ENCODE results near the gene CCDC187.
A peak's percentile ranks its signal among the peaks of the same experiment; 100 is the strongest.
"Not testable (repeated sequence)": the region's sequence is repeated elsewhere in the genome, so short reads cannot be mapped to it uniquely, and the experiment has no call there.

CCDC187 gene

DNA sequence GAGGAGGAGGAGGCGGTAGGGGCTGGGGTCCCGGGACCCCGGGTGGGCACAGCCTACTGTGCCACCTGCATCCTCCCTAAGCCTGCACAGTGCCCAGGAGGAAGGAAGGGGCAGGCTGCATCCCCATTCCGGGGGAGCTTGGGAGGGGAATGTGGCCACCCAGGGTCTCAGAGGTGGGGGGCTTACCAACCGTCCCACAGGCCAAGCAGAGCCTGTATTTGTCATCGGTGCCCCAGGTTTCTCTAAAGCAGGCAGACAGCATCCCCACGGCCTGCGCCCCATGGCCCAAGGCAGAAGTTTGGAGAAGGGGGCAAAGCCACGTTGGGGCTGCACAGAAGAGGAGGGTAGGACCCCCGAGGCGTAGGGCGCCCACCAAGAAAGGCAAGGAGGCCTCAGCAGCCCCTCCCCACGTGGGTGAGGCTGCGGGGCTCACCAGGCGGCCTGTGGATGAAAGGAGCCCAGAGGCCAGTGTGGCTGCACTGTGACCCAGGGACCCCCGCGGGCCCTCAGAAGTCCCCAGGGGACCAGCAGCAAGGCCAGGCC is 22.9 kb upstream of the CCDC187 start:
- DNase-seq = no peak

DNA sequence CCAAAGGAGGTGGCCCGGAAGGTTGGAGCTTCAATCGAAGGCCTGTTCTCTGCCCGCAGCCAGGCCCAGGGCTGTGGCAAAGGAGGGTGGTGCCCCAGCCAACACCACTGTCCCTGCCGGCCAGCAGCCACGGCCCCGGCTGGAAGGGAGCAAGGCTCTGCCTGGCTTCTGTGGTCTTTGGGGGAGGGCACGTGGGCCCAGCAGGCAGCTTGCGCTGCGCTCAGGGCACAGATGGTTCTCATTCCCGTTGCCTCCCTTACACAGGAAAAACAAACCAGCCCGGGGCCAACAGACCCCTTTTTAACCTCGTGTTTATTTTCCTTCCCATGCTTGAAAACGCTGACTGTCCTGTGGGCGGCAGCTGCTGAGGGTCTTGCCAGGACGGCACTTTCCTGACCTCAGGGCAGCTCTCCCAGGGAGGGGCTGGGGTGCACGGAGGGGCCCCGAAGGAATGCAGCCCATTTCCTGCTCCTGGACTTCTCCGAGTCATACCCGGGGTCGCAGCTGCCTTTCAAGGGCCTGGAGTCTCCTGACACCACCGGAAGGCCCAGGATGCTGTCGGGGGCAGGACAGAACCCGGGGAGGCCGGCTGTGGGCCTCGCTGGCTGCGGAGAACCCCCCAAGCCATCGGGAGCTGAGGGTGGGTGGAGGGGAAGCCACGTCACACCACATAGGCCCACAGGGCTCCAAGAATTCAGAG is 22.3 kb upstream of the CCDC187 start:
- no peak for DNase-seq

DNA sequence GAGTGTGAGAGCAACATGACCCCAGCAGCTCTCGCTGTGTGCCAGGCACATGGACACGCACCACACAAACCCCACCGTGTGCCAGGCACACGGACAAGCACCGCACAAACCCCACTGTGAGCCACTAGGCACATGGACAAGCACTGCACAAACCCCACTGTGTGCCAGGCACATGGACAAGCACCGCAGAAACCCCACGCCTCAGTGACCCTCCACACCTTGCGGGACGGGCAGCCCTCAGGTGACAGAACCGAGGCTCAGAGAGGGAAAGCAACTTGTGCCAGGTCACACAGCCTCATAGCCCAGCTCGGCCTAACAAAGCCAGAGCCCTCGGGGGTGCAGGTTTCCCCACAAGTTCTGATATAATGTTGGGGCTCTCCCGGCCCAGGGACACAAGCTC is 21.5 kb upstream of the CCDC187 start:
- no peak for DNase-seq

DNA sequence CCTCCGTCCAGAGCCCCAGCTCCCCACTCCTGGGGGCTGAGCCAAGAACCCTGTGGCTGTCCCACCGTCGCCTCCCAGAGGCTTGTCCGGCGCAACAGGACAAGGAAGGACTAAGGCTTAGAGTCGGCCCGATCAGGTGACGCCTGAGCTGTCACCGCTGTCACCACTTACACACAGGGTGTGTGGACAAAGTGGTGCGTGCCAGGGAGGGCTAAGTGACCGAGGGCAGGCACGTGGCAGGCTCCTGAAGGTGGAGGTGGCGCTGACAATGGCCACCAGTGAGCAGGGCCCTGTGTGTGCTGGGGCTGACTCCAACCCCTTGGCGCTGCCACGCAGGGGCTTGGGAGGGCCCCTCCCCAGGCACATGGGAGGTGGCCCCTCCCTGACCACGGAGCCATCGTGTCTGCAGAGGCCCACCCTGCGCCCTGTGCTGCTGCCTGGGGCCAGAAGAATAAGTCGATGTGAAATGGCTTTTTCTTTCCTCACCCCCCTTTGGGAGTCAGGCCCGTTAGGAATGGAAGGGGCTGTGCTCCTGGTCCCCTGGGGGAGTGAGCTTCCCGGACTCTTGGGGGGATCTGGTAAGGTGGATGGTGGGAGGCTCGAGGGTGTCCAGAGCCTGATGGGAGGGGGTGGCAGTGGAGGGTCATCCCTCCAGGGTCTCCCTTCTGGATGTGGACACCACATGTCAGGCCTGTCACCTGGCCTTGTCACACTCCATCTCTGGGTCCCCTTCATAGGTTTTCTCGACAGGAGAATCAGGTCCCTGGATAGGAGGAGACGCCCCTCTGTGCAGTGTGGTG is 20.8 kb upstream of the CCDC187 start:
- no peak for DNase-seq

DNA sequence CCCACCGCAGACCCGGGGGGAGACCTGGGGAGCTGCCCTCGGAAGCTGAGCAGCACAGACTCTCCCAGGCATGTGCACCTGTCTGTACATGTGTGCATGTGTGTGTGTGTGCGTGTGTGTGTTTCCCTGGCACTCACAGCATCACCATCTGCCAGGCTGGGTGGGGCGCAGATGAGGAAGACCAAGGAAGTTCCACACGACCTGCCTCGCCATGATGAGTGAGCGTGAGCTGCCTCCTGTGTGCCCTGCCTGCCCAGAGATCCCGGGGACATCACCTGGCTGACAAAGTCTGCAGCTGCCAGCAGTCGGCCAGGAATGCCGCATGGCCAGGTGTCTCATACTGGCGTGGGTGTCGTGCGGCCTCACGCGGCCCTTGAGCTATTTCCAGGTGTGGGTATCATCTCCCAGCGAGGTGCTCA is 19.5 kb upstream of the CCDC187 start:
- DNase-seq = no peak

DNA sequence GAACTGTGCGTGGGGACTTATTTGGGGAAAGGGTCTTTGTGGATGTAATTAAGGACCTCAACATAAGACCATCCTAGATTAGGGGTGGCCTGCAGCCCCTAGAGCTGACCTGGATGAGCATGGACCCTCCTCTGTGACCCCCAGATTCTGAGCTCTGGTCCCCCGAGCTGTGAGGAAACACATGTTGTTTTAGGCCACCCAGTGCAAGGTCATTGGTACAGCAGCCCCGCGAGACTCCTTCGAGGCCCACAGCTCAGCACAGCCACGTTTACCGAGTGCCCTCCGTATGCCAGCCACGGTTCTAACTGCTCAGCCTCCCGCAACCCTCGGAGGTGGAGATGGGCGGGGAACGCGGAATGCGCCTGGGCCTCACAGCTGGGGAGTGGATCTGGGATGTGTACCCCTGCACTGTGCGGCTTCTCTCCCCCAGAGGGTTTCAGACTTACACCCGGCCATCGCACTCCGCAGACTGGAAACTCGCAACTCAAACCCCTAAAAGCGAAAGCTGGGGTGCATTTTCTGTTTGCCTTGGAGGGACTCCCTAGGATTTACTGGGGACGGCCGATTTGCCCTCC is 18.9 kb upstream of the CCDC187 start:
- no peak for DNase-seq

DNA sequence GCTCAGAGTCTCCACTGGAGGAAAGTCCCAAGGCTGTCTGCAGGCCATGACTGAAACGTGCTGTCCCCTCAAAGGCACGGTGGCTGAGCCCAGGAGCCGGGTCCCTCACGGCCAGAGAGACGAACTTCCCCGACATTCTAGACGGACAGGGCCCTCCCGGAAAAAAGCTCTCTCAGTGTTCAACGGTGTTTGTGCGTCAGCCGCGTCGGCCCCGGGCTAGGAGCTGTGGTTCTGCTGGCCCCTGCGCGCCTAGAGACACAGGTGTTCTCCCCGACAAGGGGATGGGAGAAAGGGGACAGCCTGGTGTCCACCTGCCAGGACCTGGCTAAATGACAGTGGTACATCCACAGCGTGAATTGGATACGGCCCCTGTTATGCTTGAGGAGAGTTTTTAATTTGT is 17.7 kb upstream of the CCDC187 start:
- no peak for DNase-seq

DNA sequence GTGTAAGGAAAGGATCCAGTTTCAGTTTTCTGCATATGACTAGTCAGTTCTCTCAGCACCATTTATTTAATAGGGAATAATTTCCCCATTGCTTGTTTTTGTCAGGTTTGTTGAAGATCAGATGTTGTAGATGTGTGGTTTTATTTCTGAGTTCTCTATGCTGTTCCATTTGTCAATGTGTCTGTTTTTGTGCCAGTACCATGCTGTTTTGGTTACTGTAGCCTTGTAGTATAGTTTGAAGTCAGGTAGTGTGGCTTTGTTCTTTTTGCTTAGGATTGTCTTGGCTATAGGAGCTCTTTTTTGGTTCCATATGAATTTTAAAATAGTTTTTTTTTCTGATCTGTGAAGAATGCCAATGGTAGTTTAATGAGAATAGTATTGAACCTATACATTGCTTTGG is 17.1 kb upstream of the CCDC187 start:
- not testable (repeated sequence) for DNase-seq

DNA sequence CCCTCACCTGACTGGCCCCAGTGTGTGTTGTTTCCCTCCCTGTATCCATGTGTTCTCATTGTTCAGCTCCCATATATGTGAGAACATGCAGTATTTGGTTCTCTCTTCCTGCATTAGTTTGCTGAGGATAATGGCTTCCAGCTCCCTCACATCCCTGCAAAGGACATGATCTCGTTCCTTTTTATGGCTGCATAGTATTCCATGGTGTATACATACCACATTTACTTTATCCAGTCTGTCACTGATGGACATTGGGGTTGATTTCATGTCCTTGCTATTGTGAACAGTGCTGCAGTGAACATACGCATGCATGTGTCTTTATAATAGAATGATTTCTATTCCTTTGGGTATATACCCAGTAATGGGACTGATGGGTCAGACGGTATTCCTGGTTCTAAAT is 16.1 kb upstream of the CCDC187 start:
- not testable (repeated sequence) for DNase-seq

DNA sequence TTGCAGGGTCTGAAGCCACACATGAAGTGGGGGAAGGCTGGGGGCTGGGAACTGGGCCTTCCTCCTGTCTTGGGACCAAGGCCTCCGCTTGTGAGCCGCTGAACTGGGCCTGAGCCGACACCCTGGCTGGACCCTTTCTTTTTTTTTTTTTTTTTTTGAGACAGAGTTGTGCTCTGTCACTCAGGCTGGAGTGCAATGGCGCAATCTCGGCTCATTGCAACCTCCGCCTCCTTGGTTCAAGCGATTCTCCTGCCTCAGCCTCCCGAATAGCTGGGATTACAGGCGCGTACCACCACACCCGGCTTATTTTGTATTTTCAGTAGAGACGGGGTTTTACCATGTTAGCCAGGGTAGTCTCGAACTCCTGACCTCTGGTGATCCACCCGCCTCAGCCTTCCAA is 15.3 kb upstream of the CCDC187 start:
- not testable (repeated sequence) for DNase-seq

DNA sequence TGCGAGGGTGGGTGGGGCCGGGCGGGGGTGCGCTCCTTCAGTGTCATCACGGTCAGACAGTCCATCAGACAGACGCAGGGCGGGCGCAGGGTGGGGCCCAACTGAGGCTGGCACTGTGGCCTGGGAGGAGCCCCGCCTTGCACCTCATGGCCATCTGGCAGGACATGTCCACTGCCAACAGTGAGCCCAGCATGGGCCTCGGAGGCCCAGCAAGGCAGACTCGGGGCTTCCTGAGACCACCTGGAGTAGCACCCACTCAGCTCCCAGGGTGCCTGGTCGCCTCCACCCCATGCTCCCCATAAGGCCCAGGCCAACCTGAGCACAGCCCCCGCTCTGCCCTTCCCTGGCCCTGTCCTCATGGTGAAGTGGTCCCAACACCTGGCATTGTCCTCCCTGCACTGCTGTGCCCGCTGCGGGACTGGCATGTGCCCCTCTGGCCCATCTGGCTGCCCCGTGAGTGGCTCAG is 14.9 kb upstream of the CCDC187 start:
- no peak for DNase-seq

DNA sequence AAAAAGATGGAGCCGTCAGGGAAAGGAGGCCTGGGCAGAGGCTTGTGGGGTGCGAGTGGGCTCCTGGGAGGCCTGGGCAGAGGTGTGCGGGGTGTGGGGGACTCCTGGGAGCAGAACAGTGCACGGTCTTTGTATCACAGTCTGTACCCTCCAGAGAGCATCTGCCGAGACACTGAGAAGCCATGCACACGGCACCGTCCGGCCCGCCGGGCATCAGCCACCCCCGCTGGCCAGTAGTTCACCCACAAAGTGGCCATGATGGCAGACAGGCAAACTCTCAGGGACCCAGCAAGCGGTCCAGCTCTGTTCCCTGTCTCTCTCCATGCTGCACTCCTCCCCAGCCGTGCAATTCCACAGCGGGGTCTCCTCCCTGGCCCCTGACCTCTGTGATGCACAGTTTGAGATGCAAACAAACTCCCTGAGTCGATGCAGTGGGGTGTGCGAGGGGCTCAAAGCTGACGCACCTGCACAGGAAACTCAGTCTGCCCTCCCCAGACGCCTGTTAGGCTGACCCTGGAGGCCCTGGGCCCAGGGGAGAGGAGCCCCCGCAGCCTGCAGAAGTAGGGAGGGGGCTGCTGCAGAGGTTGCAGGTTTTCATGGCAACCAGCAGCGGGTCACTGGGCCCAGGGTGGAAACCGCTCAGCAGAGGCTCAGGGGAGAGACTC is 14.3 kb upstream of the CCDC187 start:
- DNase-seq = no peak

DNA sequence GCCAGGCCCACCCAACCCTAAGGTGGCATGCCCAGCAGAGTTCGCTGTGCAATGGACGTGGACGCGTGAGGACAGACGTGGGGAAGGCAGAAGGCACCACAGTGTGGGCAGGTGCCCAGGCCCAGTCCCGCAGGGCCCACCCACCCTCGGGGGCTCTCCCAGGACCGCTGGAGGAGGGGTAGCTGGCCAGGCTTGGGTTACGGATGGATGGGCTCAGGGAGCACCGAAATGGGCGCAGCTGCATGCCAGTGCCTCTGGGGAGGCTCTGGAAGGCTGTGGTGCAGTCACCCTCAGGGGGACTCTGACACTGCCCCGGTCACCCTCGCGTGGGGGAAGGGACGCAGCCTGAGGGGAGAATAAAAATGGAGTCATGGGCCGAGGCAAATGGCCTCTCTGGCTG is 13.8 kb upstream of the CCDC187 start:
- DNase-seq = no peak

DNA sequence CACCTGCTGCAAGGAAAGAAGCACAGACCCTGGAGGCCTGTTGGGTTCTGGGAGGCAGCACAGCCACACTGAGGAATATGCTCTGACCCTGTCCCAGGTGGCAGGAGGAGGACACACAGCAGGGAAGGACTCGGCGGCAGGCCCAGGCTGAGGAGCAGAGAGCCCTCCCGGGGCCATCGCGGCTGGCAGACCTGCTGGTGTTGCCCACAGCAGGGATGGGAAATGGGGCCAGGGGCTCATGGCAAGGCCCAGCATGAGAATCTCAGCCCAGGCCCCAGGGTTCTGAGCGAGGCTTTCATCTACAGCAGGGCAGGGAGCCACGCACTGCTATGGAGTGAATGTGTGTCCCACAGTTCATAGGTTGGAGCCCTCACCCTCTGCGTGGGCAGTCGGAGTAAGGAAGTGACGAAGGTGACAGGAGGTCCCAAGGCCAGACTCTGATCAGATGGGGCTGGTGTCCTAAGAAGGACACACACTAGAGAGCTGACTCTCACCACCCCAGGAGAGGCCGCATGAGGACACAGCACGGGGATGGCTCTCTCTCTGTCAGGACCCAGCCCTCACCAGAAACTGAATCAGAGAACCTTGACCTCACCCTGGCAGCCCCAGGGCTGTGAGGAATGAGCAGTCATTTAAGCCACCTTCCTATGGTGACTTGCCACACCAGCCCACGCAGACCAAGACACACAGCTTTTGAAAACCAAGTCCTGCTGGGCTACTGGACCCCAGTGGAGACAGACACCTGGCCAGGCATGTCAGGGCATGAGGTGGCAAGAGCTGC is 13.2 kb upstream of the CCDC187 start:
- DNase-seq = no peak

DNA sequence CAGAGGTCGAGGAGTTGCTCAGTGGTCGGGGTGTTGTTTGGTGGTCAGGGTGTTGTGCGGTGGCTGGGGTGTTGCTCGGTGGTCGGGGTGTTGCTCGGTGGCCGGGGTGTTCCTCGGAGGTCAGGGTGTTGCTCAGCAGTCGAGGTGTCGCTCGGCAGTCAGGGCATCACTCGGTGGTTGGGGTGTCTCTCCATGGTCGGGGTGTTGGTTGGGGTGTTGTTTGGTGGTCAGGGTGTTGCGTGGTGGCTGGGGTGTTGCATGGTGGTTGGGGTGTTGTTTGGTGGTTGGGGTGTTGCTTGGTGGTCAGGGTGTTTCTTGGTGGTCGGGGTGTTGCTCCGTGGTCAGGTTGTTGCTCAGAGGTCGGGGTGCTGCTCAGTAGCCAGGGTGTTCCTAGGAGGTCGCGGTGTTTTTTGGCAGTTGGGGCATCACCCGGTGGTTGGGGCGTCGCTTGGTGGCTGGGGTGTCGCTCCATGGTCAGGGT is 12.4 kb upstream of the CCDC187 start:
- DNase-seq = no peak

DNA sequence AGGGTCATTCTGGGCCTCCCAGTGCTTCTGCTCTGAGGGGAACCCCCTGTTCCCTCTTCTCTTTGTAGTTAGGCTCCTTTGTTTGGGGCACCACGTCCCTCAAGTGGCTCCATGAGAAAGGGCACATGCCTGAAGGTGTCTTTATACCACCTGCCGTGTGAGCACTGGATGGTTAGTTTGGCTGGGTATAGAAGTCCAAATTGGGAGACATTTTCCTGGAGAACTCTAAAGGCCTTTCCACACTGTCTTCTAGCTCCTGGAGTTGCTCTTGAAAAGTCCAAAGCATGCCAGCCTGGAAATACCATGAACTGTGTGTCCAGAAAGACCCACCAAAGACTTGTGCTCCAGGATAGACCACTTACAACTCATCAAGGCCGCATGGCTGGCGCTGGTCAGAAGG is 11.1 kb upstream of the CCDC187 start:
- DNase-seq = no peak

DNA sequence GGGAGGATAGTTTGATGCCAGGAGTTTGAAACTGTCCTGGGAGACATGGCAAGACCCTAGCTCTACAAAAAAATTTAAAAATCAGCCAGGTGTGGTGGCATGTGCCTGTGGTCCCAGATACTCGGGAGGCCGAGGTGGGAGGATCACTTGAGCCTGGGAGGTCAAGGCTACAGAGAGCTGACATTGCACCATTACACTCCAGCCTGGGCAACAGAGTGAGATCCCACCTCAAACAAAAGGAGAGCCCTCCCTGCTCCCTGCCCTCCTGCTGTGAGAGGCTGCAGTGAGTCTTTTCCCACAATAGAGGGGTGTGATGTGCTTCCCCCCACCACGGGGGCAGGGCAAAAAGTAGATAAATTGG is 10.1 kb upstream of the CCDC187 start:
- no peak for DNase-seq

DNA sequence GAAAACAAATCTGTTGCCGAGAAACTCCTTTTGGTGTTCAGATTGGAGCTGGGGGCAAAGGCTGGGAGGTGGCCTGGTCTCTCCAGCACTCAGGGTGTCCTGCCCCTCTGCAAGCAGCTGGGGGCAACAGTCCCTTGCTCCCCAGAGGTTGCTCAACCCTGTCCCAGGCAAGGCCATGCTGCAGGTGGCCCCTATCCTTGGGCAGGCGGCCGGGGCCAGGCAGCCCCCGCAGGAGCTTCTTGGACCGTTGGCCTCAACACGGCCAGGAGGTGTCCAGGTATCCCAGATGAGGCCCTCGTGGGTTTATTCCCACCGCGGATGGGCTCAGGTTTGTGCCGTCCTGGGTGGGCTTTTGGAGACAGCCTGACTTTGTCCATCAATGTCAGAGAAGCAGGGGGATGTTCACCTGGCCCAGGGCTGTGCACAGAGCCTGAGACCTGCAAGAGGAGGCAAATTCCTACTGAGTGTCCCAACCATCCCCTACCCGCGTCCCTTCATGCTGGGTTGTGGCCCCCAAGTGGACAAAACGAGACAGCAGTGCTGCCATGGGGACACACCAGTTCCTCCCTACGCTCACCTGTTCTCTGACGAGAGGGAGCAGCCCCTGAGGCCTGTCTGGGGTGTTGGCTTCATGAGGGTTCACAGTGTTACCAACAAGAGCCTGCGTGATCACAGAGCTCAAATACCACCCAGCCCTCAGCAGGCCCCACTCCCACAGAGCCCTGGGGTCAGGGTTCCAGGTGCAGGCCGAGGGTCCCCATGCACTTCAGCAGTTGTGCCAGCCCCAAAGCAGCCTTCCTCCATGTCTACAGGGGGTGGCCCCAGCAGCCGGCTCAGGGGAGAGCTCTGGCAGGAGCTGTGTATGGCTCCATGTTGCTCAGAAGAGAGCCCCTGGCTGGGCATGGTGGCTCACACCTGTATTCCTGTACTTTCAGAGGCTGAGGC is 9.5 kb upstream of the CCDC187 start:
- DNase-seq = no peak

DNA sequence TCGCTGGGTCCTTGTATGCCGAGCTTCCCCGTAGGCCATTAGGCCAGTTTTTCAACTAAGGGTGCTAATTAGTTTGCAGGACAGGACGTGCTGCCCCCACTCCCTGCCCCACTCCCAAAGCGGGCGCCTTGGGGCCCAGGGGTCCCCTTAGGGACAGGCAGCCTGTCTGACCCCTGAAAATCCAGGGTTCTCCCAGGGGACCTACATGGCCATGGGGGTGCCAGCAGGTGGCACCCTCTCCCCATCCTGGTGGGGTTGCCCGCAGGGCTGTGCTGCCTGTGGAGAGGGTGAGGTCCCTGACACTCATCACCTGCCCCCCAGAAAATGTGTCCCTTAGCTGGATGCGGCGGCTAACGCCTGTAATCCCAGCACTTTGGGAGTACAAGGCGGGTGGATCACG is 8.5 kb upstream of the CCDC187 start:
- peak; percentile 58 for DNase-seq

DNA sequence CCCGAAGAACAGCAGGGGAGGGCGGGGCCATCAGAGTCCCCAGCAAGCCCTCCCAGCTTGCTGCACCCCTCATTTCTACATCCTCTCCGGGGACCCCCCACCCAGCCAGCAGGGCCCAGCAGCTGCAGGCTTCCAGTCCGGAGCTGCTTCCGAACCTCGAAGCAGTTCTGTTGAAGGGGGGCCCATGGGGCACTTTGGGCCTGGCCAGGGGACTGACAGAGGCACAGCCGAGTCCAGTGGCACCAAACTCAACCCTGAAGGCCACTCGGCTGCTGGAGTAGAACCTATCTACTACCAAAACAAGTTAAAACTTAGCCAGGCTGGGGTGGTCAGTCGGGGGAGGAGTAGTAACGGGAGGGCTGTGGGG is 8.1 kb upstream of the CCDC187 start:
- DNase-seq = no peak

Measured in CD4-positive, alpha-beta T cell treated with Interleukin-6 for 4 hours (primary cell).